ENCODE data around the gene ESR1. TPM values are rescaled to one million over a fixed set of nuclear protein-coding genes. Genes with fewer than 3 reads are reported as not detected.

ESR1 gene
- total RNA-seq, 1 experiment from 2014 or later, result not detected

DNA sequence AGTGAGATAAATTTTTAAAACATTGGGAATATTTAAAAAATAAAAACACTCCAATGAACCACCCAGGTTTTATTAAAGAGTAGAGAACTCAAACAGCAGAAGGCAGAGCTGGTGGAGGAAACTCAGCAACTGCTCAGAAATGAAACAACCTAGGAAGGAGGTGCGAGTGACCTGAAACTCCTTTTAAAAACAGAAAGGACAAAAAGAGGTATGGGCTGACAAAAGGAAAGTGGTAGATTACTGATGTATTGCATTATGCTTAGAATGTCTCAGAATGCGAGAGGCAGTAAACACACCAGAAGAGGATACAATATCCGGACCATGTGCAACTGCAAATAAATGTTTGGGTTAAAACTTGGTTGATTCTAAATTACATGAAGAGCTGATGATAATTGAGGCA is 97.6 kb downstream of the ESR1 start:
- Histone ChIP-seq H3K9me3 (ENCODE audit: control insufficient read depth, low read depth, low read length) (no peaks in the 10 kb centered on the region), H3K4ac (ENCODE audit: low read depth, low read length) (no peak overlapping the region)

More for the DNA sequence above, 97.6 kb downstream of the ESR1 start:
- DNase-seq, result no peak
- WGBS (ENCODE audit: extremely low coverage, insufficient read length, low lambda C conversion rate), result no CpG with 5 or more reads among the region's 3 CpGs
- H3K14ac ChIP-seq (ENCODE audit: insufficient read depth, low read length), result no peak overlapping the region
- H3K18ac ChIP-seq (ENCODE audit: insufficient read length, low read depth, low read length), result no peak overlapping the region
- no peaks in the 10 kb centered on the region for H3K27me3 Mint-ChIP-seq (ENCODE audit: low read depth)
- no peak overlapping the region for H3K4me3 Mint-ChIP-seq
- H3K79me1 ChIP-seq (ENCODE audit: insufficient read depth, low read depth, low read length, poor library complexity, severe bottlenecking), result no peaks in the 10 kb centered on the region
- H3K27ac Mint-ChIP-seq, result no peak overlapping the region; a peak in 2 of 7 replicates
- no peak overlapping the region for H3K56ac ChIP-seq (ENCODE audit: insufficient read length, low read depth, low read length)
- H3T11ph ChIP-seq (ENCODE audit: low read length), result no peak overlapping the region
- no peak overlapping the region for H2AK5ac ChIP-seq (ENCODE audit: insufficient read length, low read length)
- no peak overlapping the region for H4K5ac ChIP-seq (ENCODE audit: insufficient read length, low read depth, low read length)
- no peak overlapping the region for H3K9ac ChIP-seq (ENCODE audit: extremely low read depth, insufficient read length, low read length)
- no peak overlapping the region for H3K27ac ChIP-seq (ENCODE audit: insufficient read length, low read depth, low read length)
- no peak overlapping the region for H2BK20ac ChIP-seq (ENCODE audit: low read depth, low read length, poor library complexity, severe bottlenecking)
- H4K8ac ChIP-seq (replicated peaks; ENCODE audit: insufficient read length, low read depth, low read length), result no peak overlapping the region
- no peak overlapping the region for H2AFZ ChIP-seq (ENCODE audit: low read length)
- H2BK12ac ChIP-seq (ENCODE audit: insufficient read length, low read depth, low read length), result no peak overlapping the region
- H3K79me2 ChIP-seq (ENCODE audit: insufficient read depth, low read length), result no peaks in the 10 kb centered on the region
- H4K91ac ChIP-seq (ENCODE audit: insufficient read length, low read depth, low read length), result no peak overlapping the region
- no peaks in the 10 kb centered on the region for H4K20me1 ChIP-seq (ENCODE audit: control insufficient read depth, insufficient read depth, insufficient read length)
- TF ChIP-seq, protein P1, sequence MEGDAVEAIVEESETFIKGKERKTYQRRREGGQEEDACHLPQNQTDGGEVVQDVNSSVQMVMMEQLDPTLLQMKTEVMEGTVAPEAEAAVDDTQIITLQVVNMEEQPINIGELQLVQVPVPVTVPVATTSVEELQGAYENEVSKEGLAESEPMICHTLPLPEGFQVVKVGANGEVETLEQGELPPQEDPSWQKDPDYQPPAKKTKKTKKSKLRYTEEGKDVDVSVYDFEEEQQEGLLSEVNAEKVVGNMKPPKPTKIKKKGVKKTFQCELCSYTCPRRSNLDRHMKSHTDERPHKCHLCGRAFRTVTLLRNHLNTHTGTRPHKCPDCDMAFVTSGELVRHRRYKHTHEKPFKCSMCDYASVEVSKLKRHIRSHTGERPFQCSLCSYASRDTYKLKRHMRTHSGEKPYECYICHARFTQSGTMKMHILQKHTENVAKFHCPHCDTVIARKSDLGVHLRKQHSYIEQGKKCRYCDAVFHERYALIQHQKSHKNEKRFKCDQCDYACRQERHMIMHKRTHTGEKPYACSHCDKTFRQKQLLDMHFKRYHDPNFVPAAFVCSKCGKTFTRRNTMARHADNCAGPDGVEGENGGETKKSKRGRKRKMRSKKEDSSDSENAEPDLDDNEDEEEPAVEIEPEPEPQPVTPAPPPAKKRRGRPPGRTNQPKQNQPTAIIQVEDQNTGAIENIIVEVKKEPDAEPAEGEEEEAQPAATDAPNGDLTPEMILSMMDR (conservative IDR thresholded peaks at IDR 0.05), result no peak
- no peak overlapping the region for H3K23ac ChIP-seq (ENCODE audit: insufficient read length, low read depth, low read length)
- H2BK5ac ChIP-seq (ENCODE audit: insufficient read length, low read length), result no peak overlapping the region
- H3K36me3 Mint-ChIP-seq (ENCODE audit: insufficient read depth in 1 of 3, low read depth in 3 of 3), result peaks cover 2 to 9% (median 7%) of the 10 kb centered on the region in 3 experiments
- no peaks in the 10 kb centered on the region for H3K4me1 ChIP-seq (ENCODE audit: insufficient read depth, low read length)
- H3K4me1 Mint-ChIP-seq, result peaks cover 10 to 13% of the 10 kb centered on the region in 2 experiments
- H3K9me3 Mint-ChIP-seq, result peaks cover 6% of the 10 kb centered on the region in 2 experiments
- no peaks in the 10 kb centered on the region for H3K27me3 ChIP-seq (ENCODE audit: insufficient read depth, low read length)
- no peaks in the 10 kb centered on the region for H3K23me2 ChIP-seq (ENCODE audit: insufficient read length, low read depth, low read length, poor library complexity, severe bottlenecking)
- no peak overlapping the region for H3K4me2 ChIP-seq (ENCODE audit: insufficient read depth, insufficient read length, low read length)
- no peak overlapping the region for H2BK15ac ChIP-seq (ENCODE audit: low read depth, low read length)
- no peak overlapping the region for H2BK120ac ChIP-seq (ENCODE audit: low read depth, low read length, poor library complexity, severe bottlenecking)
